ENCODE measurements around the gene HS1BP3. TPM values are rescaled to one million over a fixed set of nuclear protein-coding genes. Genes with fewer than 3 reads are reported as not detected.

HS1BP3 gene
- total RNA-seq, 1 donor from 2014 or later, result 21.0 TPM

DNA sequence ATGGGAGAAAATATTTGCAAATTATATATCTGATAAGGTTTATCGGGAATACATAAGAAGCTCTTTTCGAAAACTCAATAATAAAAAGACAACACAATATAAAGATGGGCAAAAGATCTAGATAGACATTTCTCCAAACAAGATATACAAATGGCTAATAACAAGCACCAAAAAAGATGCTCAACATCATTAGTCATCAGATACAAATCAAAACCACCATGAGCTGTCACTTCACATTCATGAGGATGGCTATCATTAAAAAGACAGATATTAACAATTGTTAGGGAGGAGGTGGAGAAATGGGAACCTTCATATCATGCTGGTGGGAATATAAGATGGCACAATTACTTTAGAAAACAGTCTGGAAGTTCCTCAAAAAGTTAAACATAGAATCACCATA, 48.1 kb downstream of the HS1BP3 start:
- FAIRE-seq (no peak), DNase-seq (ENCODE audit: low read depth) (no peak)
- no peaks in the 10 kb centered on the region for H3K27me3 ChIP-seq (ENCODE audit: insufficient read depth, low read length)
- no peak overlapping the region for H3K4me2 ChIP-seq (ENCODE audit: low read length)
- H3K9me3 ChIP-seq (ENCODE audit: insufficient read depth, low read depth, low read length), result no peaks in the 10 kb centered on the region
- no peaks in the 10 kb centered on the region for H4K20me1 ChIP-seq (ENCODE audit: insufficient read depth, low read length)
- no peaks in the 10 kb centered on the region for H3K36me3 ChIP-seq (ENCODE audit: insufficient read depth, low read length)
- Mint-ChIP-seq H3K36me3 (ENCODE audit: low read depth, unreplicated experiment) (peaks cover 2% of the 10 kb centered on the region), H3K9me3 (ENCODE audit: unreplicated experiment) (peaks cover 8% of the 10 kb centered on the region), H3K4me3 (ENCODE audit: unreplicated experiment) (no peak overlapping the region), H3K4me1 (ENCODE audit: low read depth, unreplicated experiment) (peaks cover under 1% of the 10 kb centered on the region), H3K27me3 (ENCODE audit: low read depth, unreplicated experiment) (no peaks in the 10 kb centered on the region), H3K27ac (ENCODE audit: unreplicated experiment) (no peak overlapping the region)
- TF ChIP-seq, protein P1, sequence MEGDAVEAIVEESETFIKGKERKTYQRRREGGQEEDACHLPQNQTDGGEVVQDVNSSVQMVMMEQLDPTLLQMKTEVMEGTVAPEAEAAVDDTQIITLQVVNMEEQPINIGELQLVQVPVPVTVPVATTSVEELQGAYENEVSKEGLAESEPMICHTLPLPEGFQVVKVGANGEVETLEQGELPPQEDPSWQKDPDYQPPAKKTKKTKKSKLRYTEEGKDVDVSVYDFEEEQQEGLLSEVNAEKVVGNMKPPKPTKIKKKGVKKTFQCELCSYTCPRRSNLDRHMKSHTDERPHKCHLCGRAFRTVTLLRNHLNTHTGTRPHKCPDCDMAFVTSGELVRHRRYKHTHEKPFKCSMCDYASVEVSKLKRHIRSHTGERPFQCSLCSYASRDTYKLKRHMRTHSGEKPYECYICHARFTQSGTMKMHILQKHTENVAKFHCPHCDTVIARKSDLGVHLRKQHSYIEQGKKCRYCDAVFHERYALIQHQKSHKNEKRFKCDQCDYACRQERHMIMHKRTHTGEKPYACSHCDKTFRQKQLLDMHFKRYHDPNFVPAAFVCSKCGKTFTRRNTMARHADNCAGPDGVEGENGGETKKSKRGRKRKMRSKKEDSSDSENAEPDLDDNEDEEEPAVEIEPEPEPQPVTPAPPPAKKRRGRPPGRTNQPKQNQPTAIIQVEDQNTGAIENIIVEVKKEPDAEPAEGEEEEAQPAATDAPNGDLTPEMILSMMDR (IDR thresholded peaks at IDR 0.05; ENCODE audit: insufficient read depth, low read depth, low read length), result no peak
- no peak for TF ChIP-seq EZH2 (IDR thresholded peaks at IDR 0.05; ENCODE audit: insufficient read depth, low read length)
- no peak overlapping the region for H3K27ac ChIP-seq (ENCODE audit: low read depth, low read length)
- H3K4me3 ChIP-seq (ENCODE audit: insufficient read depth, low read depth, low read length), result no peak overlapping the region
- H3K4me1 ChIP-seq (ENCODE audit: insufficient read depth, low read length), result peaks cover 11% of the 10 kb centered on the region
- no peaks in the 10 kb centered on the region for H3K79me2 ChIP-seq (ENCODE audit: insufficient read depth, low read length)
- H2AFZ ChIP-seq (ENCODE audit: low read depth, low read length), result no peak overlapping the region
- H3K9ac ChIP-seq (ENCODE audit: low read length), result no peak overlapping the region

DNA sequence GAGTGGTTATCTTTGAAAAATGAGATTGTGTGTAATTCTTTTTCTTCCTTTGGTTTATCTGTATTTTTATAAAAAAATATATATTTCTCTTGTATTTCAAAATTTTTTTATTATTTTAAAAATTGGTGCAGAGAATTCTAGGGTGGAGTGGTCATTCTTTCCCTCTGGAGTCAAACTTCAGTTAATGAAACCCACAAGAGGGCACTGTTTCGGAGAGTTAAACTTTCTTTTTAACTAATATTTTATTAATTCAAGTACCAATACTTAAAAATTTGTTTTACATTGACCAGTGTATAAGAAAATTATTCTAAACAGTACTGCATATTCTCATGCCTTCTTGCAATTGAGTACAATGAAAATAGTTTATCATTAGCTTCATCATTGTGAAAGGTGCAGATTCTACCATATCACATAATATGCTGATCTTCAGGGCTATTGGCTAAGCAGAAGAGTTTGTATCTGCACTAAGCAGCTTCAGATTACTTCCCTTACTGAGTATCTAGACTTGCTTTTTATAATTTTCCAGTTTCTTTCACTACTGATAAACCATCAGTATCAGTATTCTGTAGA, 50.1 kb downstream of the HS1BP3 start:
- Histone ChIP-seq H3K4me1 (ENCODE audit: insufficient read depth, low read length) (peaks cover 26% of the 10 kb centered on the region), H3K9ac (ENCODE audit: low read length) (no peak overlapping the region), H2AFZ (ENCODE audit: low read depth, low read length) (no peak overlapping the region), H3K4me3 (ENCODE audit: insufficient read depth, low read depth, low read length) (no peak overlapping the region), H4K20me1 (ENCODE audit: insufficient read depth, low read length) (no peaks in the 10 kb centered on the region), H3K4me2 (ENCODE audit: low read length) (no peak overlapping the region), H3K9me3 (ENCODE audit: insufficient read depth, low read depth, low read length) (no peaks in the 10 kb centered on the region), H3K27me3 (ENCODE audit: insufficient read depth, low read length) (no peaks in the 10 kb centered on the region), H3K36me3 (ENCODE audit: insufficient read depth, low read length) (no peaks in the 10 kb centered on the region), H3K27ac (ENCODE audit: low read depth, low read length) (no peak overlapping the region), H3K79me2 (ENCODE audit: insufficient read depth, low read length) (no peaks in the 10 kb centered on the region)
- Mint-ChIP-seq H3K36me3 (ENCODE audit: low read depth, unreplicated experiment) (peaks cover 2% of the 10 kb centered on the region), H3K27ac (ENCODE audit: unreplicated experiment) (no peak overlapping the region), H3K27me3 (ENCODE audit: low read depth, unreplicated experiment) (no peaks in the 10 kb centered on the region), H3K4me3 (ENCODE audit: unreplicated experiment) (no peak overlapping the region), H3K9me3 (ENCODE audit: unreplicated experiment) (no peaks in the 10 kb centered on the region), H3K4me1 (ENCODE audit: low read depth, unreplicated experiment) (peaks cover 12% of the 10 kb centered on the region)
- no peak for FAIRE-seq
- no peak for DNase-seq (ENCODE audit: low read depth)
- no peak for TF ChIP-seq EZH2 (IDR thresholded peaks at IDR 0.05; ENCODE audit: insufficient read depth, low read length)
- TF ChIP-seq, protein P1 (IDR thresholded peaks at IDR 0.05; ENCODE audit: insufficient read depth, low read depth, low read length), result peak; percentile 47

DNA sequence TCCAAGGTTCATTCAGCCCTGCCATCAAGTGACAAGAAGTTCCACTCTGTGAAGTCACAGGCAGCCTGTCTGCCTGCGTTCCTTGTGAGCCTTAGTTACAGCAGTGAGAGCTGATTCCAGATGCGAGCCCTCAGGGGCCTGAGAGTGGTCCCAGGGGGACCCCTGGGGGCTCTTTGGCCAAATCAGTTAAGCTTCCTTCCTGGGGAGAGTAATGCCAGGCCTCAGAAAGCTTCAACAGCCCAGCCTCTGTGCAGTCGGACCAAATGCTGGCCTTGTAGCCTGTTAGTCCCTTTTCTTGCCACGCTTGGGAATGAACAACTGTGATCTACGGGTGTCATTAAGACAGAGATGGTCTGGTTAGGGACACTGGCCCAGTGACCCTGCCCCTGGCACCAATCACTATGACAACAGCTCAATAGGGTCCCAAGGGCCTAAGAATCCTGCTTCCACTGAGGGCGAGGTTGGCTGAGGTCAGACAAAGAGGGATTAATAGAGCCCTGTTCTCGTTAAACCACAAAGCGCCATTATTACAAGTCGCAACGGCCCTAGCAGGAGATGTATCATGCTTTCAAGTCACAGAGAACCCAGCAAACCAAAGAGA, 50.9 kb downstream of the HS1BP3 start:
- Mint-ChIP-seq H3K36me3 (ENCODE audit: low read depth, unreplicated experiment) (peaks cover 2% of the 10 kb centered on the region), H3K27ac (ENCODE audit: unreplicated experiment) (no peak overlapping the region)
- no peak overlapping the region for H3K27ac ChIP-seq (ENCODE audit: low read depth, low read length)

More for the DNA sequence above, 50.9 kb downstream of the HS1BP3 start:
- H3K4me1 ChIP-seq (ENCODE audit: insufficient read depth, low read length), result peaks cover 31% of the 10 kb centered on the region
- DNase-seq (ENCODE audit: low read depth) (no peak), FAIRE-seq (no peak)
- no peaks in the 10 kb centered on the region for H3K36me3 ChIP-seq (ENCODE audit: insufficient read depth, low read length)
- H3K9me3 Mint-ChIP-seq (ENCODE audit: unreplicated experiment), result no peaks in the 10 kb centered on the region
- H3K4me3 ChIP-seq (ENCODE audit: insufficient read depth, low read depth, low read length), result no peak overlapping the region
- no peak overlapping the region for H3K4me3 Mint-ChIP-seq (ENCODE audit: unreplicated experiment)
- H2AFZ ChIP-seq (ENCODE audit: low read depth, low read length), result no peak overlapping the region
- no peaks in the 10 kb centered on the region for H3K27me3 ChIP-seq (ENCODE audit: insufficient read depth, low read length)
- TF ChIP-seq, protein P1 (IDR thresholded peaks at IDR 0.05; ENCODE audit: insufficient read depth, low read depth, low read length), result no peak
- no peak for TF ChIP-seq EZH2 (IDR thresholded peaks at IDR 0.05; ENCODE audit: insufficient read depth, low read length)
- H3K27me3 Mint-ChIP-seq (ENCODE audit: low read depth, unreplicated experiment), result no peaks in the 10 kb centered on the region
- H3K4me1 Mint-ChIP-seq (ENCODE audit: low read depth, unreplicated experiment), result peaks cover 20% of the 10 kb centered on the region
- H3K79me2 ChIP-seq (ENCODE audit: insufficient read depth, low read length), result no peaks in the 10 kb centered on the region
- H3K9ac ChIP-seq (ENCODE audit: low read length), result no peak overlapping the region
- H3K9me3 ChIP-seq (ENCODE audit: insufficient read depth, low read depth, low read length), result no peaks in the 10 kb centered on the region
- H4K20me1 ChIP-seq (ENCODE audit: insufficient read depth, low read length), result no peaks in the 10 kb centered on the region
- no peak overlapping the region for H3K4me2 ChIP-seq (ENCODE audit: low read length)

Data from astrocyte (in vitro differentiated cells and primary cell).